H9 (cell line): ENCODE data around the gene NAA10. TPM values are rescaled to one million over a fixed set of nuclear protein-coding genes. Genes with fewer than 3 reads are reported as not detected.

Experiments
- DNase-seq: peaks from one replicate; pipeline ENCODE4 v3.0.0-alpha.2; 2017
- H2AFZ ChIP-seq: one replicate; pipeline ENCODE4 v1.6.1; 2013; ENCODE audit warnings: mild to moderate bottlenecking, low read length, control low read depth, moderate library complexity
- H2AK5ac ChIP-seq: 2 replicates; pipeline ENCODE4 v1.6.1; 2013; ENCODE audit warnings: low read length, control low read depth, mixed read lengths; ENCODE audit not compliant: insufficient read length
- H2BK120ac ChIP-seq: one replicate; pipeline ENCODE4 v1.6.1; 2013; ENCODE audit warnings: low read depth, mild to moderate bottlenecking, low read length, control low read depth, inconsistent platforms; ENCODE audit not compliant: poor library complexity, severe bottlenecking
- H2BK12ac ChIP-seq: 2 replicates; pipeline ENCODE4 v1.6.1; 2013; ENCODE audit warnings: low read length, control low read depth, mixed read lengths, low read depth; ENCODE audit not compliant: insufficient read length
- H2BK15ac ChIP-seq: 2 replicates; pipeline ENCODE4 v1.6.1; 2013; ENCODE audit warnings: low read depth, low read length, control low read depth
- H2BK20ac ChIP-seq: one replicate; pipeline ENCODE4 v1.6.1; 2013; ENCODE audit warnings: low read depth, mild to moderate bottlenecking, low read length, control low read depth, inconsistent platforms; ENCODE audit not compliant: poor library complexity, severe bottlenecking
- H2BK5ac ChIP-seq: 2 replicates; pipeline ENCODE4 v1.6.1; 2013; ENCODE audit warnings: low read length, control low read depth, mixed read lengths; ENCODE audit not compliant: insufficient read length
- H3K14ac ChIP-seq: 2 replicates; pipeline ENCODE4 v1.6.1; 2013; ENCODE audit warnings: low read length, control low read depth; ENCODE audit not compliant: insufficient read depth
- H3K18ac ChIP-seq: 2 replicates; pipeline ENCODE4 v1.6.1; 2013; ENCODE audit warnings: low read depth, mild to moderate bottlenecking, mixed read lengths, low read length, control low read depth; ENCODE audit not compliant: insufficient read length
- H3K23ac ChIP-seq: 2 replicates; pipeline ENCODE4 v1.6.1; 2013; ENCODE audit warnings: low read length, control low read depth, mixed read lengths, low read depth; ENCODE audit not compliant: insufficient read length
- H3K23me2 ChIP-seq: 2 replicates; pipeline ENCODE4 v1.6.1; 2013; ENCODE audit warnings: low read depth, mild to moderate bottlenecking, mixed read lengths, low read length, control low read depth; ENCODE audit not compliant: insufficient read length, poor library complexity, severe bottlenecking
- H3K27ac ChIP-seq: 2 replicates; pipeline ENCODE4 v1.5.1; 2013; ENCODE audit warnings: low read length, control low read depth, mixed read lengths, low read depth; ENCODE audit not compliant: insufficient read length
- H3K27me3 ChIP-seq: 2 replicates; pipeline ENCODE4 v1.6.1; 2013; ENCODE audit warnings: low read length, control low read depth, inconsistent platforms; ENCODE audit not compliant: insufficient read depth
- H3K4ac ChIP-seq: 2 replicates; pipeline ENCODE4 v1.6.1; 2013; ENCODE audit warnings: low read depth, mild to moderate bottlenecking, control low read depth, inconsistent platforms, low read length, moderate library complexity
- H3K4me1 ChIP-seq: 2 replicates; pipeline ENCODE4 v1.6.1; 2013; ENCODE audit warnings: low read length, control low read depth, inconsistent platforms; ENCODE audit not compliant: insufficient read depth
- H3K4me2 ChIP-seq: 2 replicates; pipeline ENCODE4 v1.6.1; 2013; ENCODE audit warnings: low read length, control low read depth, mixed read lengths; ENCODE audit not compliant: insufficient read length, insufficient read depth
- H3K56ac ChIP-seq: 2 replicates; pipeline ENCODE4 v1.6.1; 2013; ENCODE audit warnings: low read depth, mild to moderate bottlenecking, mixed read lengths, low read length, control low read depth; ENCODE audit not compliant: insufficient read length
- H3K79me1 ChIP-seq: 2 replicates; pipeline ENCODE4 v1.6.1; 2013; ENCODE audit warnings: low read depth, mild to moderate bottlenecking, moderate library complexity, low read length, control low read depth, inconsistent platforms; ENCODE audit not compliant: insufficient read depth, poor library complexity, severe bottlenecking
- H3K79me2 ChIP-seq: 2 replicates; pipeline ENCODE4 v1.6.1; 2013; ENCODE audit warnings: low read length, control low read depth, inconsistent platforms; ENCODE audit not compliant: insufficient read depth
- H3K9ac ChIP-seq: 2 replicates; pipeline ENCODE4 v1.6.1; 2013; ENCODE audit warnings: low read length, control low read depth, mixed read lengths; ENCODE audit not compliant: insufficient read length; ENCODE audit errors: extremely low read depth
- H3K9me3 ChIP-seq: one replicate; pipeline ENCODE4 v1.6.1; 2013; ENCODE audit warnings: low read depth, low read length, inconsistent platforms; ENCODE audit not compliant: control insufficient read depth
- H3T11ph ChIP-seq: one replicate; pipeline ENCODE4 v1.6.1; 2013; ENCODE audit warnings: mild to moderate bottlenecking, low read length, control low read depth, inconsistent platforms
- H4K20me1 ChIP-seq: one replicate; pipeline ENCODE4 v1.6.1; 2013; ENCODE audit not compliant: control insufficient read depth, insufficient read length, insufficient read depth
- H4K5ac ChIP-seq: 2 replicates; pipeline ENCODE4 v1.6.1; 2013; ENCODE audit warnings: low read depth, mild to moderate bottlenecking, mixed read lengths, low read length, control low read depth; ENCODE audit not compliant: insufficient read length
- H4K8ac ChIP-seq: replicated peaks from 2 replicates; pipeline ENCODE4 v1.6.1; 2013; ENCODE audit warnings: low read length, control low read depth, mixed read lengths, low read depth; ENCODE audit not compliant: insufficient read length
- H4K91ac ChIP-seq: 2 replicates; pipeline ENCODE4 v1.6.1; 2013; ENCODE audit warnings: low read depth, mild to moderate bottlenecking, moderate library complexity, mixed read lengths, low read length, control low read depth; ENCODE audit not compliant: insufficient read length
- H3K27ac Mint-ChIP-seq, 3 experiments: 2 replicates in 2 of 3; 3 replicates in 1 of 3; pipeline ENCODE4 v1.8.0; 2020 to 2021; ENCODE audit warnings: mixed read lengths in 3 of 3, mild to moderate bottlenecking in 1 of 3, moderate library complexity in 1 of 3
- H3K27me3 Mint-ChIP-seq: 2 replicates; pipeline ENCODE4 v1.8.0; 2021; ENCODE audit warnings: low read depth, mild to moderate bottlenecking, moderate library complexity, mixed read lengths
- H3K36me3 Mint-ChIP-seq, 3 experiments: 2 replicates in 2 of 3; 3 replicates in 1 of 3; pipeline ENCODE4 v1.8.0; 2020 to 2021; ENCODE audit warnings: low read depth in 3 of 3, mixed read lengths in 3 of 3; ENCODE audit not compliant: insufficient read depth in 1 of 3
- H3K4me1 Mint-ChIP-seq, 2 experiments: 2 replicates each; pipeline ENCODE4 v1.8.0; 2020; ENCODE audit warnings: mixed read lengths in 2 of 2
- H3K4me3 Mint-ChIP-seq, 2 experiments: 2 replicates in 1 of 2; 3 replicates in 1 of 2; pipeline ENCODE4 v1.8.0; 2020 to 2021; ENCODE audit warnings: mild to moderate bottlenecking in 2 of 2, mixed read lengths in 2 of 2, moderate library complexity in 1 of 2
- H3K9me3 Mint-ChIP-seq, 2 experiments: 2 replicates in 1 of 2; 3 replicates in 1 of 2; pipeline ENCODE4 v1.8.0; 2020; ENCODE audit warnings: mild to moderate bottlenecking in 2 of 2, mixed read lengths in 2 of 2, moderate library complexity in 1 of 2
- WGBS: extraction: QIAGEN DNeasy Blood & Tissue Kit; methylation state at CpG from one replicate; pipeline ENCODE4 v1.1.7; 2013; ENCODE audit warnings: missing lambda C conversion rate, low lambda C conversion rate, mixed read lengths; ENCODE audit not compliant: insufficient read length; ENCODE audit errors: extremely low coverage; 5-methylcytosine and 5-hydroxymethylcytosine counted together
- total RNA-seq: library from RNA; stranded (reverse); gene quantifications from 2 replicates; pipeline ENCODE4 v1.2.1, GENCODE V29; 2021
- TF ChIP-seq, protein P1 (sequence below): fragments of 200-600 bp; sonication (generic); conservative IDR thresholded peaks from 3 replicates; pipeline ENCODE4 v1.8.0; 2021; ENCODE audit warnings: antibody characterized with exemption, mild to moderate bottlenecking

The NAA10 gene
- total RNA-seq, 1 experiment from 2014 or later = 101 TPM

DNA sequence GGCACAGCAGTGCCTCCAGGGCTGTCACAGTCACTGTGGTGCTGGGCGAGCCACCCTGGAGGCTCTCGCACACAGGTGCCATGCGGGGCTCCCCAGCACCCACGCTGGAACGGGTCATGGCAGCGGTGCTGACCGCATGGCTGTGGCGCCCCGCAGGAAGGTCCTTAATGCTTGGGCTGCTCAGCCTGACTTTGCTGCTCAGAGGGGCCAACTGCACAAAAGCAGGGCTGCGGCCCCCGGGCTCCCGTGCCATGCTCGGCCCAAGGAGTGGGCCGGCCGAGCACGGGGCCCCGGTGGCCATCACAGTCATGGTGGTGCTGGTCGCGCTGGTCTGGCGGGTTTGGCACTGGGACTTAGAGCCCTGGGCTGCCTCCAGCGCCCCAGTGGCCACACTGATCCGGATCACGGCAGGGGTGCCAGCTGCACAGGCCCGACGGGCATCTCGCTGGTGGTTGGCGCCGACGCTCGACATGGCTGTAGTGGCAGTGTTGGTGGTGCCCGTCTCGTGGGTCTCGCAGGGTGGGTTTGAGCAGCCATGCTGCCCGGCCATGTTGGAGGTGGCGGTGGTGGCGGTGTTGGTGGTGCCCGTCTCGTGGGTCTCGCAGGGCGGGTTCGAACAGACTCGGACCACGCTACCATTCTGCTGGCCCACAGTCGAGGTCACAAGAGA lies 19.9 kb upstream of the NAA10 start:
- H3K9ac ChIP-seq = no peak overlapping the region
- peaks cover 5% of the 10 kb centered on the region for H3K9me3 ChIP-seq
- Mint-ChIP-seq H3K4me3 (no peak overlapping the region), H3K27me3 (no peaks in the 10 kb centered on the region), H3K9me3 (no peaks in the 10 kb centered on the region; a peak in 1 of 5 replicates), H3K27ac (peak overlapping the region in 2 of 3 experiments; percentile 58 to 72; a peak in 1 of 7 replicates), H3K36me3 (peaks cover 73 to 96% (median 89%) of the 10 kb centered on the region in 3 experiments), H3K4me1 (peaks cover 0 to 6% of the 10 kb centered on the region in 2 experiments; a peak in 2 of 4 replicates)
- H2BK20ac ChIP-seq = no peak overlapping the region
- no peak overlapping the region for H3K27ac ChIP-seq
- H3K23ac ChIP-seq = no peak overlapping the region
- H3K27me3 ChIP-seq = no peaks in the 10 kb centered on the region
- no peak overlapping the region for H3T11ph ChIP-seq
- no peak overlapping the region for H4K5ac ChIP-seq
- no peaks in the 10 kb centered on the region for H3K79me2 ChIP-seq
- H2BK120ac ChIP-seq = no peak overlapping the region
- H4K8ac ChIP-seq = no peak overlapping the region
- DNase-seq = no peak
- H4K20me1 ChIP-seq = no peaks in the 10 kb centered on the region
- H3K4me1 ChIP-seq = no peaks in the 10 kb centered on the region
- no CpG with 5 or more reads among the region's 44 CpGs for WGBS
- H3K23me2 ChIP-seq = no peaks in the 10 kb centered on the region
- H3K56ac ChIP-seq = no peak overlapping the region
- H2BK12ac ChIP-seq = no peak overlapping the region
- H2AK5ac ChIP-seq = no peak overlapping the region
- no peak overlapping the region for H3K4me2 ChIP-seq
- H3K18ac ChIP-seq = no peak overlapping the region
- no peak overlapping the region for H2BK15ac ChIP-seq
- H2AFZ ChIP-seq = no peak overlapping the region
- TF ChIP-seq, protein P1, sequence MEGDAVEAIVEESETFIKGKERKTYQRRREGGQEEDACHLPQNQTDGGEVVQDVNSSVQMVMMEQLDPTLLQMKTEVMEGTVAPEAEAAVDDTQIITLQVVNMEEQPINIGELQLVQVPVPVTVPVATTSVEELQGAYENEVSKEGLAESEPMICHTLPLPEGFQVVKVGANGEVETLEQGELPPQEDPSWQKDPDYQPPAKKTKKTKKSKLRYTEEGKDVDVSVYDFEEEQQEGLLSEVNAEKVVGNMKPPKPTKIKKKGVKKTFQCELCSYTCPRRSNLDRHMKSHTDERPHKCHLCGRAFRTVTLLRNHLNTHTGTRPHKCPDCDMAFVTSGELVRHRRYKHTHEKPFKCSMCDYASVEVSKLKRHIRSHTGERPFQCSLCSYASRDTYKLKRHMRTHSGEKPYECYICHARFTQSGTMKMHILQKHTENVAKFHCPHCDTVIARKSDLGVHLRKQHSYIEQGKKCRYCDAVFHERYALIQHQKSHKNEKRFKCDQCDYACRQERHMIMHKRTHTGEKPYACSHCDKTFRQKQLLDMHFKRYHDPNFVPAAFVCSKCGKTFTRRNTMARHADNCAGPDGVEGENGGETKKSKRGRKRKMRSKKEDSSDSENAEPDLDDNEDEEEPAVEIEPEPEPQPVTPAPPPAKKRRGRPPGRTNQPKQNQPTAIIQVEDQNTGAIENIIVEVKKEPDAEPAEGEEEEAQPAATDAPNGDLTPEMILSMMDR = no peak
- no peak overlapping the region for H3K4ac ChIP-seq
- H3K79me1 ChIP-seq = no peaks in the 10 kb centered on the region
- H4K91ac ChIP-seq = no peak overlapping the region
- no peak overlapping the region for H2BK5ac ChIP-seq
- H3K14ac ChIP-seq = no peak overlapping the region
